ENCODE data around the gene HIVEP2.

HIVEP2 gene

DNA sequence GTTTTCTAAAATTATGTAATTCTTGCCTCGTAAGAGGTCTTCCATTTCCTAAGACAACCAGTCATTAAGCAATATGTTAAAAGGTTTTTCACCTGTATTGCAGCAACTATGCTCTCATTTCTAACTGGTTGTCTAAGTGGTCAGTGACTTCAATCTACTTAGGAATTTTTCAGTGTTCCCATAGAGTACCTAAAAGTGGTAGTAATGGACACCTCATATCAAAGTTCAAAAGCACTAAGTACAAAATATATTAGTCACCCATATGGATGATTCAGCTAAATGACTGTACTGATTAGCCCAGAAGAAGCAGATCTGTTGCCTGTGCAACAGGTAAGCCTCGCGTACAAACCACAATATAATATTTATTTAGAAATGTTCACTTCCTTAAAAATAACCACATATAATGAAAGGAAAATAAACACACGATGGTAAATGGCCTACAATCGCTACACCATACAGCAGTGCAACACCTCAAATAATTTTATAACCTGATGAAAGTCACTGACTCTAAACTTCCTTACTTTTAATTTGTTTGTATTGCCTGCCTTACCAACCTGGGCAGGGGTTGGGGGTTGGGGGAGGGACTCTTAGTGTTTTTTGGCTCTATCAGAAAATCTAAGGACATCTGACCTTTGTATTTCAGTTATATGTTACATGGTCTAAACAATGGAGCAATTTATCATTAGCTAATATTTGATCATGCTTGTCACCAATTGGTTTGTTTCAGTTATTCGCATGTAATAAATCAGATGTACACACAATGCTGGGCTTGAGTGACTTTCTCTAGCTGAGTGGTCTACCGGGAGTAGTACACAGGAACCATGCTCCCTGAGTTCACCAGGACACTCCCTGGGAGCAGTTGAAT lies 105.9 kb downstream of the HIVEP2 start:
- H3K4me3 Mint-ChIP-seq: no peak overlapping the region
- H3K27ac Mint-ChIP-seq: peak overlapping the region; percentile 7
- H3K9me3 Mint-ChIP-seq: no peaks in the 10 kb centered on the region
- no peaks in the 10 kb centered on the region for H3K27me3 Mint-ChIP-seq
- CTCF ChIA-PET: interaction anchor here (1.0 to 1.2 kb wide), 3 partner anchors 9 to 16 kb away, joined by 3 to 4 read pairs (median 3); no protein-coding TSS in a partner anchor
- H3K36me3 Mint-ChIP-seq: peaks cover 15% of the 10 kb centered on the region
- peaks cover 64% of the 10 kb centered on the region for H3K4me1 Mint-ChIP-seq
- no peak for DNase-seq

DNA sequence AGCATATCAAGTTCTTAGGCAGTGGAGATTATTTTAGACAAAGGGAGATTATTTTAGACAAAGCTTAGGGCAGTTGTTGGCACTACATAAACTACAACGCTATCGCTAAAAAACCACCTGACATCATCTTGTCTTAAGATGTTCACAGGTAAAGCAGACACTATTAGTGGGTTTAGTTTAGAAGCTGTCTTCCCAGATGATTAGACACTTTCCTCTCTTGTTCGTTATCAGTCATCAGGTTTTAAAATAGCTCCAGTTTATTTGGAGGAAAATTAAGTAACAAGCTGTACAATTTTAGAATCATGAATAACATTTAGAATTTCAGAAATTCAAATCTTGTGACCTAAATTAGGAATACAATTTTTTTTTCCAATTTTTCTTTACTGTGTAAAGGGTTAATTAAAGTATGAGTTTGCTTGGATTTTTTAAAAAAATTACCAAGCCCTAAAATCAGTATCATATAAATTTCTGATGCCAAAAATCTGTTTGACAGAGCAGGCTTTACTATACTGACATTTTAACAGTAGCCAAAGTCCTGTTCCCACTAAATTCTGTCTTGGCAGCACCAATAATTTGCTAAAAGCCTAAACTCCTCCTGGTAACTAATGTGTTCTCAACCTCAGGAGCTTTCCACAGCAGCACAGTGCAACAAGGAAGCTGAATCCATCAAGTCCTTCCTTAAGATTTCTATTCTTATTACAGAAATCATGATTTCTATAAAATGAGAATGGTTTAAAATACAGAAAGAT lies 109.0 kb downstream of the HIVEP2 start:
- no peak for DNase-seq
- H3K9me3 Mint-ChIP-seq: no peaks in the 10 kb centered on the region
- H3K4me3 Mint-ChIP-seq: no peak overlapping the region
- no peak overlapping the region for H3K27ac Mint-ChIP-seq
- peaks cover 52% of the 10 kb centered on the region for H3K4me1 Mint-ChIP-seq
- H3K36me3 Mint-ChIP-seq: peaks cover 26% of the 10 kb centered on the region
- no peaks in the 10 kb centered on the region for H3K27me3 Mint-ChIP-seq
- CTCF ChIA-PET: interaction anchor here (0.9 to 2.1 kb wide), 3 partner anchors 10 to 13 kb away, joined by 3 to 7 read pairs (median 6); no protein-coding TSS in a partner anchor

DNA sequence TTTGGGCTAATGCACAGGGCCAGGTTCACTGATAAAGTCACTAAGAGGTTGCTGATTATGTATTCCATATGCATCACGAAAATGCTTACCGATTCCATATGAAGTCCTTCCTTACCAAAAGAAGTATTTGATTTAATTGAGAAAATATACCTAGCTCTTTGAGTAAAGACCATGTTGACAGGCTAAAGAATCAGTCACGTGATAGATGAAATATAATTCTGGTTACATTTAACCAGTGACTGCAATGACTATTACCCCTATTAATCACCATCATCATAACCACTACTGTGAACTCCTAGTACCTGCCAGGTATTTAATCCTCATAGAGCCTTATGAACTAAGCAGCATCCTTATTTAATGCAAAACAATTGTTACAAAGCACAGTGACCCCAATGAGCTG lies 110.1 kb downstream of the HIVEP2 start:
- H3K36me3 Mint-ChIP-seq: peaks cover 33% of the 10 kb centered on the region
- H3K4me1 Mint-ChIP-seq: peaks cover 47% of the 10 kb centered on the region
- H3K9me3 Mint-ChIP-seq: no peaks in the 10 kb centered on the region
- CTCF ChIA-PET: interaction anchor here (1.5 to 2.1 kb wide), 2 partner anchors 9 to 12 kb away, joined by 6 to 7 read pairs; no protein-coding TSS in a partner anchor
- no peak overlapping the region for H3K27ac Mint-ChIP-seq
- no peak overlapping the region for H3K4me3 Mint-ChIP-seq
- DNase-seq: no peak
- H3K27me3 Mint-ChIP-seq: no peaks in the 10 kb centered on the region

DNA sequence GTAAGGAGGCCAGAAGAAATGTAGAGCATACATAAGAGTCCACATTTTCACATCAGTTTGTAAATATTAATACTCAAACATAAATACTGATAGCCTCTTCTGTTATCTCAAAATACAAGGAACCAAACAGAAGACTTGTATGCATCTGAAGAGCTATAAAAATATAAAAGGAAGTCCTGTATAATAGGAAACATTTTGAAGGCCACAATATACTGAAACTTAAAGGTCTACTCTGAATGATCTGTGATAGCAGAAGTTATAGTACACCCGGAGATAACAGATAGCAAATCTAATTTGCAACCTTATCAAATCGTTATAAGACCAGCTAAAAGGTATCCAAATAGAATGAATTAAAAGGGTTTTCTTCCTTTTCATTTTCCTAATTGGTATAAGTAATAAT lies 111.2 kb downstream of the HIVEP2 start:
- Mint-ChIP-seq H3K4me3 (no peak overlapping the region), H3K27me3 (no peaks in the 10 kb centered on the region), H3K27ac (no peak overlapping the region), H3K4me1 (peaks cover 38% of the 10 kb centered on the region), H3K36me3 (peaks cover 38% of the 10 kb centered on the region), H3K9me3 (no peaks in the 10 kb centered on the region)
- DNase-seq: no peak
- CTCF ChIA-PET: interaction anchor here (1.7 kb wide), 1 partner anchor 9 kb away, joined by 5 read pairs; no protein-coding TSS in a partner anchor

DNA sequence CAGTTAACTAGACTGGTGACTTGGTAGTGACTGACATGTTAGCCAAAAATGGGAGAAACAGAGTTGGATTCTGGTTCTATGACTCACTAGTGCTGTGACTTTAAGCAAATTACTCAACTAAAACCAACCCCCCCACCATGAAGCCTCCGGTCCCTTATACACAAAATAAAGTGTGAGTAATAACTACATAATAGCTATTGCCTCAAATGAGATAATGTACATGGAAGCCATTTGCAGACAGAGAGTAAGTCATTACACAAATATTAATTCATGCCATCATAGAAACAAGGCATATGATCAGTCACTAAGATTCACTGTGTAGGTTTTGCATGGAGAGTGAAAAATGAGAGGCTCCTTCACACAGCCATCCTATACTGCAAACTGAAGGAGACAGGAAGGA lies 111.9 kb downstream of the HIVEP2 start:
- no peak for DNase-seq
- Mint-ChIP-seq H3K4me3 (no peak overlapping the region), H3K9me3 (no peaks in the 10 kb centered on the region), H3K4me1 (peaks cover 31% of the 10 kb centered on the region), H3K27ac (peak overlapping the region; percentile 1), H3K27me3 (no peaks in the 10 kb centered on the region), H3K36me3 (peaks cover 39% of the 10 kb centered on the region)
- CTCF ChIA-PET: interaction anchor here (1.7 kb wide), 1 partner anchor 9 kb away, joined by 5 read pairs; no protein-coding TSS in a partner anchor

DNA sequence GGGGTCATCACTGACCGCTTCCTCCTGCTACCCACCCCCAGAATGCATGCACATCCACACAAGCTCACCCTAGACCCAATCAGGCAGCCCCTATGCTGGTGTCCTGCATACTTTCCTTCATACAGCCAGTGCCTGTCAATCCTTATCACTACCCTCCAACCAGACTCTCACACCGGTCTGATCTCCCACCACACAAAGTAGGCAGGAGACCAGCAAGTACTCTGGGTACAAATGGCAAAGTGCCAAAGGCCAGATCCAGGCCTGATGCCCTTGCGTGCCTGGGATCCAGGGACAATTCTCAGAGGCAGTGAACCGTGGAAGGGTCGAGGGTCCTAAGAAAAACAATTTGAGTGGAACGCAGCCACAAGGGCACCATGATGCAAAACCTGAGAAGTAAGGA lies 114.2 kb downstream of the HIVEP2 start:
- H3K27ac Mint-ChIP-seq: no peak overlapping the region
- peaks cover 20% of the 10 kb centered on the region for H3K4me1 Mint-ChIP-seq
- H3K4me3 Mint-ChIP-seq: no peak overlapping the region

DNA sequence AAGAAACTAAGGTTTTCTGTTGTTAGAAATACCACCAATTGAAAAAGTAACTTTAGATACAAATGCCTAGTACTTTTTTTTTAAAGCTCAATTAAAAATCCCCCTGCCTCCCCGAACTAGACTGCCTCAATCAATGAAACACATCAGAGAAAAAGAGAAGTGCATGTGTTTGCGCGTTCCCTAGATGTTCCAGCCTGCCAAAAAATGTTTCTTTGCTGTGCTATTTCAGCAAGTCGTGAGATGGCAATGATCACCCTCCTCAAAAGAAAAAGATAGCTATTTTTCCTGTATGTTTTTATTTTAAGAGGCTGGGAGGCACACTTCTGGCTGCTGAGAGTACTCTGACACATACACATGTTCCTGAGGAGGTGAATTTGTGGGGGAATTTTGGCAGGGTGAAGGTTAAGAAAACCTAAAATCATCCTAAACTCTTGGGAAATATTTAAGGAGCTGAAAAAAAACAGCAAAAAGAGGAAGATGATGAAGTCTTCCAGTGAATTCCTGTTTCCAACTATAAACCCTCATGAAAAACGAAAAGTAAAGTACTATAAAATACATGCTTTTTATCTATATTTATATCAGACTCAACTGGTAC lies 114.8 kb downstream of the HIVEP2 start:
- no peaks in the 10 kb centered on the region for H3K27me3 Mint-ChIP-seq
- peaks cover 35% of the 10 kb centered on the region for H3K36me3 Mint-ChIP-seq
- DNase-seq: no peak
- H3K4me1 Mint-ChIP-seq: peaks cover 16% of the 10 kb centered on the region
- no peaks in the 10 kb centered on the region for H3K9me3 Mint-ChIP-seq
- H3K27ac Mint-ChIP-seq: no peak overlapping the region
- CTCF ChIA-PET: interaction anchor here (1.4 kb wide), 1 partner anchor 9 kb away, joined by 3 read pairs; no protein-coding TSS in a partner anchor
- H3K4me3 Mint-ChIP-seq: no peak overlapping the region

More for the DNA sequence above, 114.2 kb downstream of the HIVEP2 start:
- no peaks in the 10 kb centered on the region for H3K9me3 Mint-ChIP-seq
- H3K36me3 Mint-ChIP-seq: peaks cover 38% of the 10 kb centered on the region
- no peaks in the 10 kb centered on the region for H3K27me3 Mint-ChIP-seq
- CTCF ChIA-PET: interaction anchor here (1.4 kb wide), 1 partner anchor 9 kb away, joined by 3 read pairs; no protein-coding TSS in a partner anchor
- DNase-seq: no peak

DNA sequence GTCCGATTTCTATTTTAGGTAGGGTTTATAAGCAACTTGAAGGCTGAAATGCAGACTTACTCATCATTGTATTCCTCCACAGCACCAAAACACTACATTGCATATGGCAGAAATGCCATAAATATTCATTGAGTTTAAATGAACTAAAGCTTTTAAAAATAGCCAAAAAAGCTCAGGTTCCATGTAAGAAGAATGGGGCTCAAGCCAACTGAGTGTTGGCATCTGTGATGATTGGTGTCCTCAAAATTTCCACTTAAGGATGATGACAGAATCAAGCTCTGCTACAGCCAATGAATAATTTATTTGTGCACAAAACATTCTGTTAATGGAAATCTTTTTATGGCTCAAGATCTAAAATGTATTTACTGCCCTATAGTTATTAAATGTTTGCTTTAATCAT lies 115.4 kb downstream of the HIVEP2 start:
- Mint-ChIP-seq H3K27ac (no peak overlapping the region), H3K4me1 (peaks cover 16% of the 10 kb centered on the region), H3K4me3 (no peak overlapping the region), H3K36me3 (peaks cover 30% of the 10 kb centered on the region), H3K27me3 (no peaks in the 10 kb centered on the region), H3K9me3 (no peaks in the 10 kb centered on the region)
- CTCF ChIA-PET: interaction anchor here (1.4 kb wide), 1 partner anchor 10 kb away, joined by 3 read pairs; no protein-coding TSS in a partner anchor
- no peak for DNase-seq

DNA sequence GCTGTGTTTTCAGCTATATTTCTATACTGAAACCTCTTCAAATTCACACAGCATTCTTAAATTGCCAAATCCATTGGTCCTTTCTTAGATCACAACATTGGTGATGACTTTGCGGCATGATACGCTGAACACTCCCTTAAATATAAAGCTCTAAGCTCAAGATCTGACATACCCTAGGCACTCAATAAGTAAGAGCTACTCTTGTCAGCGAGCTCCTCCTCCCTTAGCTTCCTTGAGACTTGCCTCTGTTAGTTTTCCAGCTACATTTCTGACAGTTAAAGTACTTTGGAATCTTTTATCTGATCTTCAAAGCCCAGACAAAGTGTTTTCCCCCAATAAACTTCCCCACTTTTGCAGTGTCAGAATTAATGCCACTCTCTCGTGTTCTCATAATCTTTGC lies 117.0 kb downstream of the HIVEP2 start:
- Mint-ChIP-seq H3K9me3 (no peaks in the 10 kb centered on the region), H3K36me3 (peaks cover 30% of the 10 kb centered on the region), H3K27me3 (no peaks in the 10 kb centered on the region), H3K4me3 (no peak overlapping the region), H3K27ac (no peak overlapping the region), H3K4me1 (peaks cover 11% of the 10 kb centered on the region)
- CTCF ChIA-PET: interaction anchor here (0.9 to 1.6 kb wide), 2 partner anchors 9 to 11 kb away, joined by 3 to 4 read pairs; no protein-coding TSS in a partner anchor
- DNase-seq: no peak

GRCh38 chr6:142827369-142827768 lies 117.6 kb downstream of the HIVEP2 start:
- DNase-seq: no peak
- CTCF ChIA-PET: interaction anchor here (1.6 kb wide), 1 partner anchor 10 kb away, joined by 3 read pairs; no protein-coding TSS in a partner anchor
- Mint-ChIP-seq H3K9me3 (no peaks in the 10 kb centered on the region), H3K27me3 (no peaks in the 10 kb centered on the region), H3K4me1 (peaks cover 12% of the 10 kb centered on the region), H3K27ac (no peak overlapping the region), H3K4me3 (no peak overlapping the region), H3K36me3 (peaks cover 33% of the 10 kb centered on the region)

DNA sequence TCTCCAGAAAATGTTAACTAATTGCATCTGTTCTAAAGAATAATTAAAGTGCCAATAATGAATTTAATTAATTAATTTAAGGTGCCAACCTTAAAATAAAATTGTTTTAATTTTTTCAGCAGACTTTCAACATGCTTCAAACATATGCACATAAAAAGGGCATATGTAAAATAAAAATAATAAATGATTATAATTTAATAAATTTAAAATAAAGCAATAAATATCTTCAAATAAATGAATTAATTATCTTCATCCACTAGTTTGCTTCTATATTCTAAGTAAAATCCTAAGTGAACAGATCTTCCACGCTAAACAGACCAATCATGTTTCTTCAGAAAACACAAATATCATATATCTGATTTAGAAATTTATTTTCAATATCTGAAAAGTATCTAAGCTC lies 119.2 kb downstream of the HIVEP2 start:
- peaks cover 32% of the 10 kb centered on the region for H3K36me3 Mint-ChIP-seq
- no peaks in the 10 kb centered on the region for H3K27me3 Mint-ChIP-seq
- no peak overlapping the region for H3K27ac Mint-ChIP-seq
- CTCF ChIA-PET: interaction anchor here (0.8 to 1.7 kb wide), 3 partner anchors 10 to 132 kb away, joined by 3 to 7 read pairs (median 4); no protein-coding TSS in a partner anchor
- no peak for DNase-seq
- H3K4me1 Mint-ChIP-seq: peaks cover 25% of the 10 kb centered on the region
- no peak overlapping the region for H3K4me3 Mint-ChIP-seq
- no peaks in the 10 kb centered on the region for H3K9me3 Mint-ChIP-seq

GRCh38 chr6:142824426-142824825 lies 120.5 kb downstream of the HIVEP2 start:
- peaks cover 38% of the 10 kb centered on the region for H3K4me1 Mint-ChIP-seq
- DNase-seq: no peak
- H3K4me3 Mint-ChIP-seq: no peak overlapping the region
- H3K27me3 Mint-ChIP-seq: no peaks in the 10 kb centered on the region
- no peak overlapping the region for H3K27ac Mint-ChIP-seq
- CTCF ChIA-PET: interaction anchor here (0.6 to 1.9 kb wide), 5 partner anchors 9 to 1564 kb away, joined by 3 to 6 read pairs (median 3); no protein-coding TSS in a partner anchor
- peaks cover 22% of the 10 kb centered on the region for H3K36me3 Mint-ChIP-seq
- H3K9me3 Mint-ChIP-seq: no peaks in the 10 kb centered on the region

DNA sequence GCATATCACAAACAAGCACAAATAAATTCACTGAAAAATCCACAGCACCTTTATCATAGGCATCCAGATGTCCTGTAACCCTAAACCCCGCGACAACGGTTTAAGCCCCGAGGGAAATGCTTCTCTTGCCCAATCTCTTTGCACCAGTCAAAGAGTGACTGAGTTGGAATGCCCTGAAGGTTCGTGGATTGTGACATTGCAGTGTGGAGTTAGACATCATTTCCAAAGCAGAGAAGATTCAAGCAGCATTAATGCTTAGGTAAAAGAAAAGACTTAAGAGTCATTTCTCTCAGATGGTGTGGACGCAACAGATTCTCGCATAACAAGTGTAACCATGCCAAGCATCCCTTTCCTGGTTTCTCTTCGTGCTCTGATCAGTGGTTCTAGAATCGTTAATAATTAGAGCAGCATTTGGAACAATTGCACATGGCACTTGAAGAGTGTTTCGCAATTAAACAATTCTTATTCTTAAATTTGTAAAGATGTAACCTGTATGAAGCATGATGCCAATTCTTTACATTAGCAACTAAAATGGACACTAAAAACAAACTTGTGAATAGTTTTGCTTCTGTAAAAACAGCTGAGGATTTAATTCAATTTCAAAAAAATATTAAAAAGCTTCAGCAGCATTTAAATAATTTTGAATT lies 121.6 kb downstream of the HIVEP2 start:
- H3K4me3 Mint-ChIP-seq: no peak overlapping the region

More for the DNA sequence above, 121.6 kb downstream of the HIVEP2 start:
- H3K36me3 Mint-ChIP-seq: peaks cover 16% of the 10 kb centered on the region
- H3K9me3 Mint-ChIP-seq: no peaks in the 10 kb centered on the region
- H3K4me1 Mint-ChIP-seq: peaks cover 48% of the 10 kb centered on the region
- DNase-seq: no peak
- CTCF ChIA-PET: interaction anchor here (0.8 to 1.9 kb wide), 6 partner anchors 10 to 203 kb away, joined by 3 to 6 read pairs (median 3); no protein-coding TSS in a partner anchor
- H3K27me3 Mint-ChIP-seq: no peaks in the 10 kb centered on the region
- no peak overlapping the region for H3K27ac Mint-ChIP-seq
